ENCODE data around the gene TXNRD3. TPM values are rescaled to one million over a fixed set of nuclear protein-coding genes. Genes with fewer than 3 reads are reported as not detected.

Gene TXNRD3
- total and polyA plus RNA-seq, 2 of the 4 experiments (the other 2 are of a cell fraction) = 3.9 to 8.4 TPM

GRCh38 chr3:126571078-126571477 is 83.8 kb downstream of the TXNRD3 start:
- ChIA-PET CTCF (no interaction called here), POLR2A (ENCODE audit: unreplicated experiment) (no interaction called here)
- H2BK20ac ChIP-seq (ENCODE audit: low read depth, low read length) = no peak overlapping the region
- H2BK15ac ChIP-seq (ENCODE audit: low read depth, low read length) = no peak overlapping the region
- H3K14ac ChIP-seq (replicated peaks; ENCODE audit: low read depth, low read length) = no peak overlapping the region
- ATAC-seq (ENCODE audit: low read depth) = no peak
- H3K27ac ChIP-seq (ENCODE audit: insufficient read depth, low read length) = no peak overlapping the region
- peak overlapping the region; percentile 23 for H2AFZ ChIP-seq (replicated peaks; ENCODE audit: low read length, poor library complexity)
- H2BK5ac ChIP-seq (ENCODE audit: low read depth, low read length, poor library complexity, severe bottlenecking) = no peak overlapping the region
- no peak overlapping the region for H4K91ac ChIP-seq (ENCODE audit: insufficient read depth, low read depth, low read length)
- WGBS, 2 experiments (ENCODE audit: extremely low coverage in 2 of 2, insufficient read length in 1 of 2) = 40% methylated on average over 1 of the region's 7 CpGs; no CpG with 5 or more reads in 1 of the 2 experiments
- H3K36me3 ChIP-seq (ENCODE audit: control insufficient read depth, insufficient read depth, low read length) = no peaks in the 10 kb centered on the region
- in situ Hi-C loops (cut with MboI; ENCODE audit: low sequenced_read_pairs) (no loop called here), dilution Hi-C loops (cut with HindIII; ENCODE audit: low sequenced_read_pairs, unreplicated experiment) (no loop called here), intact Hi-C loops (cut with micrococcal nuclease) (no loop called here)
- no peak overlapping the region for H2BK120ac ChIP-seq (ENCODE audit: low read depth, low read length)
- H3K79me1 ChIP-seq (ENCODE audit: low read depth in 1 of 2, low read length in 2 of 2) = no peaks in the 10 kb centered on the region
- no peaks in the 10 kb centered on the region for H3K4me1 ChIP-seq (ENCODE audit: control insufficient read depth, insufficient read depth, low read length)
- no peak overlapping the region for H3K4me2 ChIP-seq (ENCODE audit: low read depth, low read length)
- no peak overlapping the region for H3K18ac ChIP-seq (ENCODE audit: low read depth, low read length)
- DNase-seq = no peak
- H3K4me3 ChIP-seq (ENCODE audit: insufficient read depth, low read depth, low read length) = no peak overlapping the region
- no peak overlapping the region for H3K4ac ChIP-seq (ENCODE audit: low read depth, low read length)
- H4K8ac ChIP-seq (ENCODE audit: low read depth in 2 of 2, low read length in 2 of 2) = no peak overlapping the region
- no peak overlapping the region for H4K5ac ChIP-seq (ENCODE audit: low read depth, low read length)
- H2AK5ac ChIP-seq (ENCODE audit: low read depth, low read length) = no peak overlapping the region
- H4K20me1 ChIP-seq (ENCODE audit: insufficient read depth, low read length) = no peaks in the 10 kb centered on the region
- BruUV-seq (replicated peaks) = no TSS peak
- H3K27me3 ChIP-seq (ENCODE audit: control insufficient read depth, insufficient read depth, low read length) = peaks cover 35% of the 10 kb centered on the region
- no peak overlapping the region for H3K56ac ChIP-seq (ENCODE audit: extremely low read depth, insufficient read depth, low read length)
- H3K9me1 ChIP-seq (ENCODE audit: insufficient read depth, low read length) = no peaks in the 10 kb centered on the region
- TF ChIP-seq, protein P1, sequence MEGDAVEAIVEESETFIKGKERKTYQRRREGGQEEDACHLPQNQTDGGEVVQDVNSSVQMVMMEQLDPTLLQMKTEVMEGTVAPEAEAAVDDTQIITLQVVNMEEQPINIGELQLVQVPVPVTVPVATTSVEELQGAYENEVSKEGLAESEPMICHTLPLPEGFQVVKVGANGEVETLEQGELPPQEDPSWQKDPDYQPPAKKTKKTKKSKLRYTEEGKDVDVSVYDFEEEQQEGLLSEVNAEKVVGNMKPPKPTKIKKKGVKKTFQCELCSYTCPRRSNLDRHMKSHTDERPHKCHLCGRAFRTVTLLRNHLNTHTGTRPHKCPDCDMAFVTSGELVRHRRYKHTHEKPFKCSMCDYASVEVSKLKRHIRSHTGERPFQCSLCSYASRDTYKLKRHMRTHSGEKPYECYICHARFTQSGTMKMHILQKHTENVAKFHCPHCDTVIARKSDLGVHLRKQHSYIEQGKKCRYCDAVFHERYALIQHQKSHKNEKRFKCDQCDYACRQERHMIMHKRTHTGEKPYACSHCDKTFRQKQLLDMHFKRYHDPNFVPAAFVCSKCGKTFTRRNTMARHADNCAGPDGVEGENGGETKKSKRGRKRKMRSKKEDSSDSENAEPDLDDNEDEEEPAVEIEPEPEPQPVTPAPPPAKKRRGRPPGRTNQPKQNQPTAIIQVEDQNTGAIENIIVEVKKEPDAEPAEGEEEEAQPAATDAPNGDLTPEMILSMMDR (conservative IDR thresholded peaks at IDR 0.05; ENCODE audit: low read depth, low read length) = no peak
- no peak for TF ChIP-seq POLR2A (IDR thresholded peaks at IDR 0.05; ENCODE audit: low read depth, low read length)
- TF ChIP-seq CHD1 (IDR thresholded peaks at IDR 0.05; ENCODE audit: low read depth, low read length) = no peak
- TF ChIP-seq SMC3 (IDR thresholded peaks at IDR 0.05; ENCODE audit: low read depth, low read length) = no peak
- no peak for TF ChIP-seq CEBPB (IDR thresholded peaks at IDR 0.05; ENCODE audit: low read depth, low read length)
- TF ChIP-seq, protein P2, sequence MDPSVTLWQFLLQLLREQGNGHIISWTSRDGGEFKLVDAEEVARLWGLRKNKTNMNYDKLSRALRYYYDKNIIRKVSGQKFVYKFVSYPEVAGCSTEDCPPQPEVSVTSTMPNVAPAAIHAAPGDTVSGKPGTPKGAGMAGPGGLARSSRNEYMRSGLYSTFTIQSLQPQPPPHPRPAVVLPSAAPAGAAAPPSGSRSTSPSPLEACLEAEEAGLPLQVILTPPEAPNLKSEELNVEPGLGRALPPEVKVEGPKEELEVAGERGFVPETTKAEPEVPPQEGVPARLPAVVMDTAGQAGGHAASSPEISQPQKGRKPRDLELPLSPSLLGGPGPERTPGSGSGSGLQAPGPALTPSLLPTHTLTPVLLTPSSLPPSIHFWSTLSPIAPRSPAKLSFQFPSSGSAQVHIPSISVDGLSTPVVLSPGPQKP (IDR thresholded peaks at IDR 0.05; ENCODE audit: borderline replicate concordance, low read depth, low read length) = no peak
- no peak for TF ChIP-seq BHLHE40 (IDR thresholded peaks at IDR 0.05; ENCODE audit: low read depth, low read length)
- no peak for TF ChIP-seq RAD21 (IDR thresholded peaks at IDR 0.05; ENCODE audit: low read length)
- no peak for TF ChIP-seq FOS (IDR thresholded peaks at IDR 0.05; ENCODE audit: low read depth, low read length)
- TF ChIP-seq RCOR1 (IDR thresholded peaks at IDR 0.05; ENCODE audit: insufficient replicate concordance, low read length) = no peak
- TF ChIP-seq MAZ (IDR thresholded peaks at IDR 0.05; ENCODE audit: borderline replicate concordance, low read depth, low read length) = no peak
- TF ChIP-seq MAFK (IDR thresholded peaks at IDR 0.05; ENCODE audit: low read depth, low read length) = no peak
- TF ChIP-seq USF2 (IDR thresholded peaks at IDR 0.05; ENCODE audit: low read depth, low read length) = no peak
- no peak for TF ChIP-seq NFE2L2 (IDR thresholded peaks at IDR 0.05; ENCODE audit: low read depth, low read length)
- TF ChIP-seq RFX5 (IDR thresholded peaks at IDR 0.05; ENCODE audit: low read depth, low read length) = no peak
- no peak overlapping the region for H3K9ac ChIP-seq (ENCODE audit: low read depth, low read length)
- no peak overlapping the region for H3K23ac ChIP-seq (ENCODE audit: low read depth, low read length)
- H2AK9ac ChIP-seq (replicated peaks; ENCODE audit: low read depth, low read length, poor library complexity) = no peak overlapping the region
- H3K9me3 ChIP-seq (ENCODE audit: control insufficient read depth, insufficient read depth, low read length) = no peaks in the 10 kb centered on the region
